GM18858 (cell line): ENCODE results near the gene LAMA5.

Experiments used
- ATAC-seq: cut with Tn5 transposase; IDR thresholded peaks from one replicate; pipeline ENCODE4 v1.9.1; 2021; ENCODE audit not compliant: unreplicated experiment

LAMA5 gene

GRCh38 chr20:62405108-62405980, 38.2 kb upstream of the LAMA5 start:
- ATAC-seq, result no peak

GRCh38 chr20:62404761-62405107, 37.6 kb upstream of the LAMA5 start:
- no peak for ATAC-seq

- ATAC-seq, result no peak
Measured at GRCh38 chr20:62404112-62404665, 37.1 kb upstream of the LAMA5 start.

GRCh38 chr20:62403331-62403730, 36.2 kb upstream of the LAMA5 start:
- ATAC-seq, result no peak

- ATAC-seq, result no peak
Measured at GRCh38 chr20:62402456-62403150, 35.5 kb upstream of the LAMA5 start.

GRCh38 chr20:62401331-62401779, 34.2 kb upstream of the LAMA5 start:
- no peak for ATAC-seq

- no peak for ATAC-seq
Measured at GRCh38 chr20:62400541-62400940, 33.4 kb upstream of the LAMA5 start.

GRCh38 chr20:62400021-62400420, 32.9 kb upstream of the LAMA5 start:
- ATAC-seq, result no peak

GRCh38 chr20:62398120-62398821, 31.2 kb upstream of the LAMA5 start:
- ATAC-seq, result no peak

GRCh38 chr20:62396367-62397239, 29.5 kb upstream of the LAMA5 start:
- ATAC-seq, result no peak

- ATAC-seq, result no peak
Measured at GRCh38 chr20:62395311-62396242, 28.5 kb upstream of the LAMA5 start.

- ATAC-seq, result no peak
Measured at GRCh38 chr20:62394248-62395245, 27.4 kb upstream of the LAMA5 start.

- no peak for ATAC-seq
Measured at GRCh38 chr20:62393830-62394229, 26.7 kb upstream of the LAMA5 start.

- no peak for ATAC-seq
Measured at GRCh38 chr20:62393335-62393665, 26.2 kb upstream of the LAMA5 start.

GRCh38 chr20:62392621-62393334, 25.7 kb upstream of the LAMA5 start:
- no peak for ATAC-seq

GRCh38 chr20:62392077-62392418, 24.9 kb upstream of the LAMA5 start:
- ATAC-seq, result no peak

- ATAC-seq, result no peak
Measured at GRCh38 chr20:62391165-62392076, 24.3 kb upstream of the LAMA5 start.
